AG09309 (cell line): ENCODE results near the gene RADIL.

Experiments used
- DNase-seq: peaks from one replicate; pipeline ENCODE4 v3.0.0-alpha.2; 2010; ENCODE audit warnings: low read depth
- H3K4me3 ChIP-seq: 2 replicates; pipeline ENCODE4 v1.5.1; 2011; ENCODE audit warnings: mild to moderate bottlenecking, low read depth, low read length, moderate library complexity; ENCODE audit not compliant: control insufficient read depth
- CTCF ChIP-seq: IDR thresholded peaks from 2 replicates; pipeline ENCODE4 v1.5.1; 2011; ENCODE audit warnings: mild to moderate bottlenecking, low read depth, low read length, inconsistent platforms; ENCODE audit not compliant: insufficient read depth, control insufficient read depth; ENCODE audit errors: missing control alignments

Gene RADIL

GRCh38 chr7:4787947-4788626, 95.4 kb downstream of the RADIL start:
- no peak for TF ChIP-seq CTCF
- no peak for DNase-seq
- no peak overlapping the region for H3K4me3 ChIP-seq

GRCh38 chr7:4787541-4787940, 96.0 kb downstream of the RADIL start:
- TF ChIP-seq CTCF, result no peak
- DNase-seq, result no peak
- no peak overlapping the region for H3K4me3 ChIP-seq

GRCh38 chr7:4786015-4786414, 97.5 kb downstream of the RADIL start:
- DNase-seq, result no peak
- no peak overlapping the region for H3K4me3 ChIP-seq

DNA sequence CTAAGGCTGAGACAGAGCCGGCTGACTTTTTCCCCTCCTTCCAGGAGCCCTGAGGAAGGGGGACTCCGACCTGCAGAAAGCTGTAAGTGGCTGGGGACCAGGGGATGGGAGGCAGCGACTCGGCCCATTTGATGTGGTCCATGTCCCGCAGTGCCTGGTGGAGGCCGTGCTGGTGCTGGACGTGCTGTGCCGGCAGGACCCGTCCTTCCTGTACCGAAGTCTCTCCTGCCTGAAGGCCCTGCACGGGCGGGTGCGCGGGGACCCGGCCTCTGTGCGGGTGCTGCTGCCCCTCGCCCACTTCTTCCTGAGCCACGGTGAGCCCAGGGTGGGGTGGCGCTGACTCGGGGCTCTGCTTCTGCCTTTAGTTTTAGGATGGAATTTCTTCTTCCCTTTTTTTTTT, 98.1 kb downstream of the RADIL start:
- H3K4me3 ChIP-seq, result no peak overlapping the region
- no peak for TF ChIP-seq CTCF
- no peak for DNase-seq

More at GRCh38 chr7:4786015-4786414, 97.5 kb downstream of the RADIL start:
- no peak for TF ChIP-seq CTCF

DNA sequence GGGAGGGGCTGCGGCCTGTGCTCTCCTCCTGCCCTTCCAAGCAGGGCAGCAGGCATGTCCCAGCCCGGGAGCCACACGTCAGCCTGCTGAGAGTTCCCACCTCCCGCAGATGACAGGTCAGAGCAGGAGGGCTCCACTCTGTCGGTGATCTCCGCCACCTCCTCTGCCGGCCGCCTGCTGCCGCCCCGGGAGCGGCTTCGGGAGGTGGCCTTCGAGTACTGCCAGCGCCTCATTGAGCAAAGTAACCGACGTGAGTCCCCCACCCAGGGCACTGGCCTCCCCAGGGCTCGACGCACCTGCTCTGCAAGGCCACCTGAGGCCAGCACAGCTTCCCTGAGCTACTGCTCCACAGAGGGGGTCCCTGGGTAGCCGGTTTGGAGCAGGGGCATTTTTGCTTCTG, 98.7 kb downstream of the RADIL start:
- DNase-seq, result no peak
- TF ChIP-seq CTCF, result no peak
- no peak overlapping the region for H3K4me3 ChIP-seq

DNA sequence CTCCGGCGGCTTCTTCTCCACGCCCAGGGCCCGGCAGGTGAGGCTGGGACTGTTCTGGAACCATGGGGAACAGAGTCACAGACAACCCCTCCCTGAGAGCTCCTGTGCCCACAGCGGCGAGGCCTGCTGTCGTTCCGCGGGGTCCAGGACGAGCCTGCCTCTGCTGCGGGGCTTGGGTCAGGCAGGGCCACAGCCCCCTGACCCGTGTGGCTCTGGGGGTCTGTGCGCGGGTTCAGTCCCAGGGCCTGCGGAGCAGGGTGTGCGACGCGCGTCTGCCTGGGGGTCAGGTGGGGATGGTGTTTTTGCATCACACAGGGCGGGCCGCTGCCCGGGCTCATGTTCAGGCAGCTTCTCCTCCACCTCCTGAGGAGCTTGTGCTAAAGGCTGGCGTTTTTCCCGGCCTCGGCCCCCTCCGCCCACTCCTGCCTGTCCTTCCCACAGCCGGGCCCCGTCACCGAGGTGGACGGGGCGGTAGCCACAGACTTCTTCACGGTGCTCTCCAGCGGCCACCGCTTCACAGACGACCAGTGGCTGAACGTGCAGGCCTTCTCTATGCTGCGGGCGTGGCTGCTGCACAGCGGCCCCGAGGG, 99.7 kb downstream of the RADIL start:
- no peak overlapping the region for H3K4me3 ChIP-seq
- TF ChIP-seq CTCF, result no peak
- DNase-seq, result no peak
